SK-N-MC (cell line): ENCODE measurements around the gene ABCD3.

Experiments used
- EZH2 ChIP-seq: fragments of 200-600 bp; sonication (generic); IDR thresholded peaks from one replicate; pipeline ENCODE4 v1.6.1; 2017; ENCODE audit warnings: antibody characterized with exemption
- POLR2AphosphoS5 ChIP-seq: IDR thresholded peaks from 2 replicates; pipeline ENCODE4 v1.6.1; 2012; ENCODE audit warnings: mild to moderate bottlenecking, low read depth, low read length, borderline replicate concordance

DNA sequence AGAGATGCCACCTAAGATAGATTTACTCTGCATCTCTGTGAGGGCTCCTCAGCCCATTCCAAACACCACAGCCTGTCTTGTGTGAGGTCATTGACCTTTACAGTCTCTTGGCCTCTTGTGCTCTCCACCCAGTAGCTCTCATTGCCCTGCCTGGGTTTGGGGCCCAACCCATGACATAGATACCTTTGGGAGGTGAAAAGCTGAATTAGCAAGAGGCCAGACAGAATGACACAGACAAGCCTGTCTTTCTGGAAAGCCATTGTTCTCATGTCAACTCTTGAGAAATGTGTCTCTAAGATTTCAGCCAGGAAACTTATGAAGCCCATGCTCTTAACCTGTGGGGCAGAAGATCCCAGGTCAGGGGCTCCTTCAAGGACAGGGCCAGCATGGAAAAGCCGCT, 141.7 kb downstream of the ABCD3 start:
- TF ChIP-seq POLR2AphosphoS5 (no peak), EZH2 (no peak)
